ENCODE data around the gene TPI1.

DNA sequence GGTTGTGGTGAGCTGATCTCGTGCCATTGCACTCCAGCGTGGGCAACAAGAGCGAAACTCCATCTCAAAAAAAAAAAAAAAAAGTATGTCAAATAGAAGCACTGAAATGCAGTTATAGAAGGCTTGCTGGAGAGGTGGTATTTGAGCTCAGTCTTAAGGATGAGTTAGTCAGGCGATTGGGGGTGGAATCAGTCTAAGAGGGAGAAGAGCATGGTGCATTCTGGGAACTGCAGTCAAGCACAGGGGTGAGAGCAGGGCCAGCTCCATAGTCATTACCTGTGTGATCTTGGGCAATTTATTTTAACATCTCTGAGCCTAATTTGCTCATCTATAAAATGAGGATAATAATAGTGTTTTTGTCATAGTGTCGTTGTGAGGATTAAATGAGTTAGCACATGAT is 32.5 kb upstream of the TPI1 start:
- TF ChIP-seq CTCF (IDR thresholded peaks at IDR 0.05), result no peak
- TF ChIP-seq, protein P1, sequence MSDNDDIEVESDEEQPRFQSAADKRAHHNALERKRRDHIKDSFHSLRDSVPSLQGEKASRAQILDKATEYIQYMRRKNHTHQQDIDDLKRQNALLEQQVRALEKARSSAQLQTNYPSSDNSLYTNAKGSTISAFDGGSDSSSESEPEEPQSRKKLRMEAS (IDR thresholded peaks at IDR 0.05; ENCODE audit: low read depth), result no peak
- TF ChIP-seq EZH2phosphoT487 (IDR thresholded peaks at IDR 0.05; ENCODE audit: borderline replicate concordance, low read depth), result no peak
- no peak for TF ChIP-seq RFX5 (IDR thresholded peaks at IDR 0.05; ENCODE audit: low read length)
- TF ChIP-seq TAF1 (IDR thresholded peaks at IDR 0.05; ENCODE audit: borderline replicate concordance, low read depth, low read length), result no peak
- no peak for TF ChIP-seq POLR2AphosphoS5 (IDR thresholded peaks at IDR 0.05; ENCODE audit: low read depth, low read length)
- TF ChIP-seq EP300 (IDR thresholded peaks at IDR 0.05; ENCODE audit: borderline replicate concordance in 1 of 2, low read depth in 1 of 2, low read length in 1 of 2), result no peak
- no peak for TF ChIP-seq USF2 (IDR thresholded peaks at IDR 0.05; ENCODE audit: borderline replicate concordance, low read depth, low read length)
- no peak for TF ChIP-seq ZBTB33 (IDR thresholded peaks at IDR 0.05; ENCODE audit: borderline replicate concordance, low read depth)
- no peak for TF ChIP-seq GABPA (IDR thresholded peaks at IDR 0.05; ENCODE audit: low read depth)

All from SK-N-SH (cell line).